Muscle of arm (tissue), 12 donors: Measurements from ENCODE around the gene EPHA10. TPM values are rescaled to one million over a fixed set of nuclear protein-coding genes. Genes with fewer than 3 reads are reported as not detected.
A peak's percentile ranks its signal among the peaks of the same experiment; 100 is the strongest.
"Not testable (repeated sequence)": the region's sequence is repeated elsewhere in the genome, so short reads cannot be mapped to it uniquely, and the experiment has no call there.

ENCODE experiments used
- DNase-seq: peaks from one replicate; pipeline ENCODE4 v3.0.0-alpha.2; 2013
- polyA plus RNA-seq, 12 donors: library from polyadenylated mRNA; unstranded; fragments of 120-200 nt; gene quantifications; one replicate each; pipeline ENCODE4 v1.2.1, GENCODE V29; 2013; ENCODE audit not compliant: insufficient read length in 12 of 12

Gene EPHA10
- polyA plus RNA-seq, 12 donors, result 0.04 to 0.24 (median 0.11) TPM; not detected in 6

DNA sequence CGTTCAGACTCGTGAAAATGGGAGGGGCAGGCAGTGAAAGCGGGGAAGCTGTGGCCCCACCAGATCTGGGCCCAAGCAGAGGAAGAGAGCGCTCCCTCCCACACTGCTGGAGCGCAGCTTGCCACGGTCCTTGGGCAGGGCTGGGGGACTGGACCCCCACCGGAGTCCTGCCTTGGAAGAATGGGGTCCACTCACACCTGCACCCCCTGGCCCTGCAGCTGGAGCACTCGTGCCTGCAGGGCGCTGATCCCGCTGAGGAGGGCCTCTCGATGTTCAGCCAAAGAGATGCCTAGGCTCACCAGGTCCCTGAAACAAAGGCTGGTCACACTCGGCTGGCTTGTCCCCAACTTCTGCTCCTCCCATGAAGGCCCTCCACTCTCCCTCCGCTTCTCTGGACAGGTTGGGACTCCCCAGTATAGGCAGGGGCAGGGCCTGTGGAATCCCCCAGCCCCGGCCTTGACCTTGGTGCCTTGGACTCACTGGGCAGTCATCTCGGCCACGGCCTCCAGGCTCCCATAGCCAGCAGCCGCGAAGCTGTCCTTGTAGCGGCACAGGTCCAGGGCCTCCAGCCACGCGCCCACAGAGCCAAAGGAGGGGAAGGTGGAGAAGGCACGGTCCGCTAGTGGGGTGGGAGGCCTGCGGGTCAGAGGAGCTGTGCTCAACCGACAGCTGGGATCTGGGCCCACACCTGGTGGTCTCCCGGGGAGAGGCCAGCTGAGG is 46.6 kb downstream of the EPHA10 start:
- no peak for DNase-seq

DNA sequence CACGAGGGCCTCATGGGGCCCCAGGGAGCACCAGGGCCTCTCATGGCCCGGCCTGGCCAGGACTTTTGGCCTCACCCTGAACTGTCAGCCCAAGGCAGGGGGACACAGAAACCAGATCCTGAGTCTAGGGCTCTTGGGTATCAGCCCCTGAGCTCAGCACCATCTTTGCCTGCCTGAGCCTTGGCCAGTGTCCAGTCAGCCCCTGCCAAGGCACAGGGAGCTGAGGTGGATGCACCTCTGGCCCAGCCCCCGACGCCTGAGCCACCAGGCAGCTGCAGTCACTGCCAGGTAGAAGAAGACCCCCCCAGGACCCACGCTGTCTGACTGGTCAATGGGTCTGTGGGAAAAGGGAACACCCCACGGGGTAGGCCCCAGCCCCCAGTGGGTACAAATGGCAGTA is 47.3 kb downstream of the EPHA10 start:
- no peak for DNase-seq

GRCh38 chr1:37716321-37716720 is 48.6 kb downstream of the EPHA10 start:
- no peak for DNase-seq

GRCh38 chr1:37714689-37715088 is 50.2 kb downstream of the EPHA10 start:
- no peak for DNase-seq

DNA sequence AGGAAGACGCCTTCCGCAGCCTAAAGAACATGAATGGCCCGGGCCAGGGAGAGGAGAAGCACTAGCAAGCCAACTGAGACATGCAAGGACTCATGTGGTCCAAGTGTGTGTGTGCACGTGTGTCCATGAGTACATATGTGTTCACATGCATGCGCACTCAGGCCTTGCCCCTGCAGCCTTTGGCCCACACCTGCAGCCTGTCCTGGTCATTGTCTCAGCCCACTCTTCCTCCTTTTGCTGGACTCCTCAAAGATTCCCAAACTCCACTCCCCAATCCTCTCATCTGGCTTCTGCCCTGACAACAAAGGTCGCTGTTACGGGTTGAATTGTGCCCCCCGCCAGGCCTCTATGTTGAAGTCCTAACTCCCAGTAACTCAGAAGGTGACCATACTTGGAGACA is 50.7 kb downstream of the EPHA10 start:
- DNase-seq, result no peak

GRCh38 chr1:37708471-37708870 is 56.4 kb downstream of the EPHA10 start:
- no peak for DNase-seq

DNA sequence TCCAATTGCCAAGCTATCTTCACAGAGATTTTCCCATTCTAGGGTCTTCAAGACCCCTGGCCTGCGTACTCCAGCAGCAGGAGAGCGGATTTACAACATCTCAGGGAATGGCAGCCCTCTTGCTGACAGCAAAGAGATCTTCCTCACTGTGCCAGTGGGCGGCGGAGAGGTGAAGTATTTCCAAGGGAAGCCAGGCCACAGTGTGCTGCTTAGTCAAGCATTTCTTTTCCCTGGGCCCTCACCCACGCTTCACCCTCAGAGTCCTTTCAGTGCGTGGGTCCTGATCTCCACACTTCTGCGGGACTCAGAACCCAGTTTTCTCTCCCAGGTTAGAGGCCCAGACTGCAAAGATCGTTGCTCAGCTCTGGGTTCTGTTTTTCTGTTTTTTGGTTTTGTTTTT is 59.5 kb downstream of the EPHA10 start:
- DNase-seq, result no peak

DNA sequence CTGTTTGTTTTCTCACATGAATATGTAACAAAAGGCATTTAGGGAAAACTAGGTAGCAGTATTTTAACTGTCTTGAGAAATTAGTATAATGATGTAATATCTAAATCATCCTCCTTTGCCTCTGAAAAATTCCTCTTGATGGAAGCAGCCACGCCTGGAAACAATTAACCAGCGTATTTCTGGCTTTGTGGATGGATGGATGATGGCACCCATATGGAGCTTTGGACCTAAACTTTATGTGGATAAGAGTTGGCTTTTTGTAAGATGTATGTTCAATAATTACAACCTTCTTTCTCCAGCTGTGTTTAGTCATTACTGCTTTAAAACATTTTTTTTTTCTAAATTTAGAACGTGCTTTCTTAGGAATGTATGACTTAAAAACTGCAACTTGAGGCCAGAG is 60.0 kb downstream of the EPHA10 start:
- no peak for DNase-seq

DNA sequence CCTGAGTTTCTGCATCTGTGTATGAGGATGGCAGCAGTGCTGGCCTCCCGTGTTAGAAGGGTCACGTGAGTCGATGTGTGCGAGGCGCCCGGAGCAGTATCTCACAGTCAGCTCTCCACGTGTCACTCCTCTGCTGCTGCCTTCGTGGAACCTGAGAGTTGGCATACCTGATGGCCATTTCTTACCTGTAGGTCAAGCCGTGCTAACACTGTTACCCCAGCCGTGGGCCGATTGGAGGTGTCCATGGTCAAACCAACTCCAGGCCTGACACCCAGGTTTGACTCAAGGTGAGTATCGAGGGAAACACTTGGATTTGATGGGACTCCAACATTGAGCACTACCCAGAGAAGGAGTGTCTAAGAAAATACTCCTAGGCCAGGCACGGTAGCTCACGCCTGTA is 61.9 kb downstream of the EPHA10 start:
- DNase-seq, result no peak

DNA sequence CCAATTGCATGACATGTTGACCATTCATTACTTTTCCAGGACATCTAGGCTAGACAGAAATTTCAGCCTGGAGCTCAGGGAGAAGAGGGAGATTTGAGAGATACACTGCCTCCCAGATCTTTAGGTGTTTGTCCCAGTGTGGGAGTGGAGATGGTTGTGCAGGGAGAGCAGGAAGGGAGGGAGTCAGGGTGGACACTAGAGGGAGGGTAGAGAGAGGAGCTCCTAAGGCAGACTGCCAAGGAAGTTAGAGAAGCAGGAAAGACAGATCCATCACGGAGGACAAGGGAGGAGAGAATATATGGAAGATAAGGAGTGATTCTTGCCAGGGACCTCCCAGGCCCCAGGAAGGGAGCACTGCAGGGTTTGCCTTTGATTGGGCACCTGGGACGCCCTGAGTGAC is 63.9 kb downstream of the EPHA10 start:
- no peak for DNase-seq

DNA sequence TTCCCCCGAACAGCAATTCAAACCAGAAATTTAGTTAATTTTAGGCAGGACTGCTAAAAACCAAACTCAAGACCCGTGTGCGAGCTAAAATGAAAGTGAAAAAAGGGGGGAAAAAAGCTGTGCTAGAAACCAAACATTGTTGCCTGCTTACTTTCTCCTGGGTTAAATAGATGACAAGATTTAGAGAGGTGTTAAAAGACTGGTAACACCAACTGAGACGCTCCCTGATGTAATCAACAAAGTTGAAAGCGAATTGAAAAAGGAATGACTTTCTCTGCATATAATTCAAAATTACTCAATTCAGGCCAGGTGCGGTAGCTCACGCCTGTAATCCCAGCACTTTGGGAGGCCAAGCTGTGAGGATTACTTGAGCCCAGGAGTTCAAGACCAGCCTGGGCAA is 65.8 kb downstream of the EPHA10 start:
- DNase-seq, result no peak

- no peak for DNase-seq
Measured at GRCh38 chr1:37697737-37698136, 67.2 kb downstream of the EPHA10 start.

DNA sequence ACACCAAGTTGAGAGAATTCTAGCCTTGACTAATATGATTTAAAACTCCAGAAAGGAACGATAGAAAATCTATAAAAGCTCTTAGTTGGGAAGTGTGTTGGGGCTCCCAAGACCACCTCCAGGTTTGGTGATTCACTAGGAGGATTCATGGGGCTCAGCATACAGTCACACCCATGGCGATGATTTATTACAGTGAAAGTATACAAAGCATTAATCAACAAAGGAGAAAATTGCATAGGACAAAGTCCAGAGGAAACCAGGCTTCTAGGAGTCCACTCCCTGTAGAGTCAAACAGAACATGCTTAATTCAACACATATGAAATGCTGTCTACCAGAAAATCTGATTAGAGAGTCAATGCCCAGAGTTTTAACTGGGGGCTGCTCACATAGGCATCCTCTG is 67.8 kb downstream of the EPHA10 start:
- no peak for DNase-seq

GRCh38 chr1:37692834-37693175 is 72.1 kb downstream of the EPHA10 start:
- DNase-seq, result no peak

GRCh38 chr1:37692078-37692833 is 72.7 kb downstream of the EPHA10 start, which contains the start of gene CDCA8:
TSS of gene CDCA8 (plus strand) at chr1:37692516. CDS start at chr1:37692691, 175 bp downstream.
- peak; percentile 99 for DNase-seq

- DNase-seq, result no peak
Measured at GRCh38 chr1:37691497-37692077, 73.3 kb downstream of the EPHA10 start.

- no peak for DNase-seq
Measured at GRCh38 chr1:37688926-37689325, 76.0 kb downstream of the EPHA10 start.

DNA sequence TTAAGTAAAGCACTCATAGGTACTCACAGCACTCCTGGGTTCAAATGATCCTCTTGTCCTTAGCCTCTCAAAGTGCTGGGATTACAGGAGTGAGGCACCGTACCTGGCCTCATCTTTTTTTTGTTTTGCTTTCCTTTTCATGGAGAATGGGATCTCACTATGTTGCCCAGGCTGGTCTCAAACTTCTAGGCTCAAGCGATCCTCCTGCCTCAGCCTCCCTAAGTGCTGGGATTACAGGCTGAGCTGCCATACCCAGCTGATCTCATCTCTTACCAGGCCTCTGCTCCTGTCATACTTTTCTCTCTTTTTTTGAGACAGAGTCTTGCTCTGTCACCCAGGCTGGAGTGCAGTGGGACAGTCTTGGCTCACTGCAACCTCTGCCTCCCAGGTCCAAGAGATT is 77.2 kb downstream of the EPHA10 start:
- DNase-seq, result not testable (repeated sequence)

DNA sequence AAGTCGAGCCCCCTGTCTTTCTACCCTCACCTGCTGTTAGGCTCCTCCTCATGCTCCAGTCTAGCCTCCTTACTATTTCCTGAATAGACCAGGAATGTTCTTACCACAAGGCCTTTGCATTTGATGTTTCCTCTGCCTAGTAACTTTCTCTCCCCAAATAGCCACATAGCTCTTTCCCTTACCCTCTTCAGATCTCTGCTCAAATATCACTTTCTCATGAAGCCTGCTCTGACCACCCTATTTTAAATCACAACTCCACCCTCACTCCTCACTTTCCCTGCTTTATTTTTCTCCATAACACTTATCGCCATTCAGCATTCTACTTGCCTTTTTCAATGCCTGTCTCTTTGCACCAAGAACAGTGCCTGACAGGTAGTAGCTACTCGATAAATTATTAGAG is 79.2 kb downstream of the EPHA10 start:
- no peak for DNase-seq

- not testable (repeated sequence) for DNase-seq
Measured at GRCh38 chr1:37684182-37684581, 80.7 kb downstream of the EPHA10 start.

- DNase-seq, result peak; percentile 73
Measured at GRCh38 chr1:37682334-37682987, 82.5 kb downstream of the EPHA10 start.

- no peak for DNase-seq
Measured at GRCh38 chr1:37680933-37681332, 84.0 kb downstream of the EPHA10 start.

DNA sequence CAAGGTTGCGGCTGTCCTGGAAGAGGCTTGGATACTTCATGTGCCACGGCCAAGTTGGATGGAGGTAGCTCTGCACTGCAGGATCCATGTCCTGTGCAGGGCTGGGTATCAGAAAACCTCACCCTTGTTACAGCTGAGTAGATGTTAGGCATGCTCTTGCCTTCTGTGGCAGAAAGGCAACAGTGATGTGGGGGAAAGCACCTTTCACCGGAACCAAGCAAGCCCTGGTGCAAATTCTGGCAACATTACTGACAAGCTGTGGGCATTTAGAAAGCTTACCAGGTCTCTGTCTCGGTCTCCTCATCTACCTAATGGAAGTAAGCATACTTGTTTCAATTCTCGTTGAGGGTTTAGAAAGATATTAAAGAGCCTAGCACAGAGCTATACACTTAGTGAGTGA is 87.1 kb downstream of the EPHA10 start:
- no peak for DNase-seq
